LNCaP clone FGC (cell line): Measurements from ENCODE around the gene SYT15.

Experiments used
- DNase-seq: peaks from one replicate; pipeline ENCODE4 v3.0.0-alpha.2; 2011; ENCODE audit warnings: low read depth
- H3K4me3 ChIP-seq: 2 replicates; pipeline ENCODE4 v1.5.1; 2011; ENCODE audit warnings: mild to moderate bottlenecking, low read depth, low read length, control low read depth
- TF ChIP-seq, protein P1 (sequence below): IDR thresholded peaks from 2 replicates; pipeline ENCODE4 v1.5.1; 2012; ENCODE audit warnings: mild to moderate bottlenecking; ENCODE audit not compliant: control insufficient read depth, insufficient read depth; ENCODE audit errors: extremely low read depth

The SYT15 gene

DNA sequence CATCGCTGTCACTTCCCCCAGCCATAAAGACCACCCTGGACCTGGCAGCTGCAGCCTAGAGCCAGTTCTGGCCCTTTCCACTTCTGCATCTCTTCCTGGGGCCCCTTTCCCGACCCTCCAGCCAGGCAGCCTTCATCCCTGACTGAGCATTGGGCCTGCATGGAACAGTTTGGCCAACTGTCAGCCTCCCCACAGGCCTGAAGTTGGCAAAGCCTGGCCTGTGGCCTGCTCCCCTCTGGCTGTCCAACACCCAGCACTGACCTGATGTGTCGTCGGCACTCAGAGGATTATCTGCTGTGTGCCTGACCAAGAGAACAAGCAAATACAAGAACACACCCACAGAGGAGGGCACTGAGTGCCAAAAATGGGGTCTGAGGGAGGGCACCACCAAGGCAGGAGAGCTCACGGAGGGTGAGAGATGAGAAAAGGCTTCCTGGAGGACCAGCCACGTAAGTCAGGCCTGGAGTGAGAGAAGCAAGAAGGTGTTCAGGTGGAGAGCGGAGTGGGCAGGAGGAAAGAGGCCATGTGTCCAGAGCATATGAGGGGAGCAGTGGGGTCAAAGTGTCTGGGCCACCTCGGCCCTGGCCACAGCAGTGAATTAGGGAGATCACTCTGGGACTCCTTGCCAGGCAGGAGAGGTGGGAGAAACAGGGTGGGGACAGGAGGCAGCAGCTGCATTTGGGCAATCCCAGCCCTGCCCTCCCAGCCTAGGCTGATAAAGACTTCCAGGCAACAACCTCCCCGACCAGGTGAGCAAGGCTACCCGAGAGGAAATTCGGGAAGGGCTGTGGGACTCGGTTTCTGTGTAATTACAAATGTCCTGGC, 27.0 kb upstream of the SYT15 start:
- H3K4me3 ChIP-seq: no peak overlapping the region
- TF ChIP-seq, protein P1, sequence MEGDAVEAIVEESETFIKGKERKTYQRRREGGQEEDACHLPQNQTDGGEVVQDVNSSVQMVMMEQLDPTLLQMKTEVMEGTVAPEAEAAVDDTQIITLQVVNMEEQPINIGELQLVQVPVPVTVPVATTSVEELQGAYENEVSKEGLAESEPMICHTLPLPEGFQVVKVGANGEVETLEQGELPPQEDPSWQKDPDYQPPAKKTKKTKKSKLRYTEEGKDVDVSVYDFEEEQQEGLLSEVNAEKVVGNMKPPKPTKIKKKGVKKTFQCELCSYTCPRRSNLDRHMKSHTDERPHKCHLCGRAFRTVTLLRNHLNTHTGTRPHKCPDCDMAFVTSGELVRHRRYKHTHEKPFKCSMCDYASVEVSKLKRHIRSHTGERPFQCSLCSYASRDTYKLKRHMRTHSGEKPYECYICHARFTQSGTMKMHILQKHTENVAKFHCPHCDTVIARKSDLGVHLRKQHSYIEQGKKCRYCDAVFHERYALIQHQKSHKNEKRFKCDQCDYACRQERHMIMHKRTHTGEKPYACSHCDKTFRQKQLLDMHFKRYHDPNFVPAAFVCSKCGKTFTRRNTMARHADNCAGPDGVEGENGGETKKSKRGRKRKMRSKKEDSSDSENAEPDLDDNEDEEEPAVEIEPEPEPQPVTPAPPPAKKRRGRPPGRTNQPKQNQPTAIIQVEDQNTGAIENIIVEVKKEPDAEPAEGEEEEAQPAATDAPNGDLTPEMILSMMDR: no peak
- DNase-seq: no peak

DNA sequence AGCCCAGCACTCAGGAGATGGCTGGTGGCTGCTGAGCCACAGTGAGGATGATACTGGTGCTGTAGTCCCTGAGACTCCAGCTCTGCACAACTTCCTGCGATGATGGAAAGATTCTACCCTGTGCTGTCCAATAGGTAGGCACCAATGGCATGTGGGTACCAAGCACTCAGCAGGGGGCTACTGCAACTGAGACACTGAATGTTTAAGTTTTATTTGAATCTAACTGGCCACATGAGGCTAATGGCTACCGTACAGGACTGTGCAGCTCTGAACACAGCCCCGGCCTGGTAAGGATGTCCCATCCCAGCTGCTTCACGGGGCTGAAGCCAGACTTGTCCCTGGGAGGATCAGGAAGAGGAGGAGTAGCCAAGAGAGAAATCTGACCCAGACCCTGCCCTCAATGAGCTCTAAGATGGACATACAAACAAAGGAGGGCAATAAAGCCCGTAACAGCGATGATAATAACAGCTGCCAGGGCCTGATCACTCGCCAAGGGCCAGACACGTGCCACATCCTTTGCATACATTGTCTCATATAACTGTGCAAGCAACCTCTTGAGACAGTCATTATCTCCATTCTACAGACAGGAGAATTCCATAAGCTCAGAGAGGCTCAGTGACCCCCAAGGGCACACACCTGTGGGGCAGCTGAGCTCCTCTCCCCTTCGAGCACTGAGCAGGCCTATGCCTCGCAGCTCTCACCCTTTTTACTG, 26.2 kb upstream of the SYT15 start:
- H3K4me3 ChIP-seq: no peak overlapping the region
- peak; percentile 100 for DNase-seq
- TF ChIP-seq, protein P1: no peak

DNA sequence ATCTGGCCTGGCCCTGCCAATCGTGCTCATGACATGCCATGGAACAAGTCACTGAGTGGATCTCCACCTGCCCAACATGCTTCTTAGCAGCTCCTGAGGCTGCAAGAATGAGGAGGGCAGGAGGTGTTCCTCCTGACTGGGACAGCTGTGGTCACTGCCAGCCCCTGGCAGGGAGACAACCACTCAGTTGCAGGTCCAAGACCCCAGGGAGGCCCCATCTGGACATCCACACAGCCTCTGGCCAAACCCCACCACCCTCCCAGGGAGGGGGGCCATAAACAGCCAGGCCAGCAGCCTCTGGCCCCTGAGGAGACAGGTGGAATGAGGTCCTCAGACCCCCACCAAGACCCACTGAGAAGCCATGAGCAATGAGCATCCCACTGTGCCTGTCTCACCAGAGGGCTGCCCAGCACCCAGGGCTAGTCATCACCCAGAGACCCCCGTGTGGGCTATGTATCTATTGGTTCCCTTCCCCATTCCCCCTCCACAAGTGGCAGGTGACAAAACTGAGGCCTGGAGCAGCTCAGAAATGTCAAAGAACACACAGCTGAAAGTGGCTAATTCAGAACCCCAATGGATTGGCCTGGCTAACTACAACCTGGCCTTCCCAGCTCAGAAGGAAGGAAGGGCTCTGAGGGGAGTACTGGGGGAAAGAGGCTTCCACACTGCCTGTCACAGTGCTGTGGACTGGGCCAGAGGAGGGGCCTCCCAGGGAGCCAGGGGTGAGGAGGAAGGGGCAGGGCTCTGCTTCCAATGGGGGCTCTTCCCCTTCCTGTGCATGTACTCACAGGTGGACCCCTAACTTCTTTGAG, 25.5 kb upstream of the SYT15 start:
- H3K4me3 ChIP-seq: no peak overlapping the region
- DNase-seq: no peak
- TF ChIP-seq, protein P1: no peak

DNA sequence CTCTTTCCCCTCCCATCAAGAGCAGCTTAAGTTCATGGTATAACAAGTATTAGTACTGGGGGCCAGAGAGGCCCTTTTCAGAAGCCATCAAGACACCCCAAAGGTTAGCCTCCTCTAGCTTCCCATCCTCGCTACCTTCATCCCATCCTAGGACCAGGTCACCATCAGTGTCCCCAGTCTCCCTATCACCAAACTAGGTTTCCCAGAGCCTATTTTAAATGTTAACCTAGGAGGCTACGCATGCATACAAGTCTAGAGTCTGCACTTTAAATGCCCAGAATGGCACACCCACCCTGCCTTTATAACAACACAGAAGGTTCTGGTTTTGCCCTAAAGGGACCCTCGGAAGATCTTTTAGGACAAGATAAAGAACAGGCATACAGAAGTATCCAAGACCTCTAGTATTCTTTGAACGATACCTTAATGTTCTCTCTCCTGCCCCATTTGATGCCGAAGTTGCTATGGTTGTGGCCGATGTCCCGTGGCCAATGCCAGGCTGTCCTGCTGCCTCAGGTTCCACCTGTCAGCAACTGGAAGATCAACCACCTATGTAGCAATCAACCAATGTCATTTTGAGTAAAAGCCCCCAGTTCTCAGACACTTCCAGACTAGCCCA, 24.7 kb upstream of the SYT15 start:
- no peak overlapping the region for H3K4me3 ChIP-seq
- DNase-seq: no peak
- TF ChIP-seq, protein P1: no peak

DNA sequence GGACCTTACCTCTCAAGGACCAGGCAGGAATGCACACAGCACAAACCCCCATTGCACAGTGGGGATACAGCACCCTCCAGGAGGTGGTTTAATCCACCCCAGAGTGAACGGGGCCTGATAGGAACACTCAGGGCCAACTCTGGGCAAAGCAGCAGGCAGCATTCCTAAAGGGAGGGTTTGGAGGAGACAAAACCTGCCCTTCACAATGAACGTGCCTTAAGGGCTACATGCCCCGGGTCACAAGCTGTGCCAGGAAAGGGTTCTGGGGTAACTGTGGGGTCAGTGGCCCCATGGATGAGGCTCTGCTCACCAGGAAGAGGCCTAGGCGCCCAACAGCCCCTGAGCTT, 23.6 kb upstream of the SYT15 start:
- peak overlapping the region; percentile 67 for H3K4me3 ChIP-seq
- TF ChIP-seq, protein P1: no peak
- no peak for DNase-seq

DNA sequence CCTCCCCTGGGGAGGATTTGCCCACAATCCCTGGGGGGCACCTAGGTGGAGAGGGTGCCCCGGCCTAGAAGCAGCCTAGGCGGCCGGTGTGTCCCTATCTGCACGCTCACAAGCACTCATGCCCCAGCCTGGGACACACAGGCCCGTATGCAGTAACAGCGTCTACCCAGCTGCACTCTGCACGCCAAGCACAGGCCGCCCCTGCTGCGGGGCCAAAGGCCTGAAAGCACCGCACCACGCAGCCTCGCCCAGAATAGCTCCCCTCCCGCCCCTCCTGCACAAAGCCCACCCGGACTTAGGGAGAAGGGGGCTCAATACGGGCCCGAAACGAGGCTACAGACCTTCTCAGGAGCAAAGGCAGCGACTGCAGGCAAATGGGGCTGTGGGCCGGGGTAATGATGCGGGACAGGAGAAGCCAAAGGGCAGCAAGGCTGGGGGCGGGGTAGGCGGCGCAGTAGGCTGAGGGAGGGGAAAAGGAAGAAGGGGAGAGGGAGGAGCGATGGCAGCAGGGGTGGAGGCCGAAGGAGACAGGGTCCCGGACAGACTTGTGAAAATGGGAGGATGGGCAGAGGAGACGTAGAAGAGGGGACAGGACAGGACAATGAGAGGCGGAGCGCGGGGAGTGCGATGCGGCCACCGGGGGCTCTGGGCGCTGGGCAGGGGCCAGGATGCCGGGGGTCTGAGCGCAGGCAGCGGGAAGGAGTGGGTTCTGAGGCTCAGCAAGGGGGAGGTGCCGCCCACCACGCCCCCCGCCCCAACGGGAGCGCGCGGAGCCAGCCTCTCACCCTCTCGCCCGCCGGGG, 23.0 kb upstream of the SYT15 start:
- peak overlapping the region; percentile 67 for H3K4me3 ChIP-seq
- DNase-seq: no peak
- TF ChIP-seq, protein P1: no peak
